ENCODE results near the gene NCKAP5. TPM values are rescaled to one million over a fixed set of nuclear protein-coding genes. Genes with fewer than 3 reads are reported as not detected.

NCKAP5 gene
- polyA plus RNA-seq, 2 donors = 2.2 to 3.0 TPM

DNA sequence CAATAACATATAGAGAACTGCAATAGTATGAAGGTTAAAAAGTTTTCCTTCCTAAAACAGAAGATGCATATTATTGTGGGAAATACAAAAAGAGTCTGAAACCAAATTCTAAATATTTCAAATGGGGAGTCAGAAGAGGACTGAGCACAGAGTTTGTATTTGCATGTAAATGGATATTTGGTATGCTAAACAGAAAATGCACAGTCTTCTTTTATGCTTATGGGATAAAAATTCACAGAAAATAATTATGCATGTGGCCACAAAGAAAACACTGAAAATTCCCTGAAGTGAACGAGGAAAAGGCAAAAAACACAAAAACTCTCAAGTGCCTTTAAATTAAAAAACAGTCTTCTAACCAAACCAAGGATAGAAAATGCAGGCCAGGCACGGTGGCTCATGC lies 142.7 kb downstream of the NCKAP5 start:
- no peaks in the 10 kb centered on the region for H3K36me3 ChIP-seq (ENCODE audit: control insufficient read depth in 2 of 2, insufficient read depth in 2 of 2, low read length in 1 of 2)
- no peak overlapping the region for H3K27ac ChIP-seq (ENCODE audit: low read depth in 2 of 2, low read length in 1 of 2)
- H3K4me1 ChIP-seq (ENCODE audit: control insufficient read depth in 2 of 2, insufficient read depth in 2 of 2, low read length in 1 of 2) = no peaks in the 10 kb centered on the region
- H3K9me3 ChIP-seq (ENCODE audit: control insufficient read depth in 2 of 2, insufficient read depth in 1 of 2, low read depth in 1 of 2, low read length in 1 of 2) = no peaks in the 10 kb centered on the region
- no peak overlapping the region for H3K4me3 ChIP-seq (ENCODE audit: low read depth in 1 of 2, low read length in 2 of 2)
- H3K27me3 ChIP-seq (ENCODE audit: control insufficient read depth in 1 of 2, insufficient read depth in 2 of 2, low read length in 2 of 2) = no peaks in the 10 kb centered on the region
- WGBS, 2 donors = 74 to 85% methylated on average over 2 of the region's 2 CpGs

DNA sequence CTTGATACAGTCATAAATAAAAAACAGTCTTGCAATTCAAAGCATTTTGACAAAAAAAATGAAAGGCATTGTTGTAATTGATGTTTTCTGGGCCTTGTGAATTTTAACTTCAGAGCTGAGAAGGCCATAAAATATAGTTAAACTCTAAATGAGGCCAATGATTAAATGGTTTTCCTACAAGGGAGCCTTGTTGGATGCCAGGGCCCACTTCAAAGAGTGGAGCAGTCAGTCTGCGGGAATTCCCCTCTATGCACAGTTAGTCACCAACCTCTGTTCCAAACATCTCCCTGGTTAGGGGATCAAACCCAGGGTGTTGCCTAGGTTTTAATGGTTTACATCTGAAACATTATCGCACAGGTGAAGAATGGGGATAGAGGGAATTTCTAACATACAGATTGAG lies 143.4 kb downstream of the NCKAP5 start:
- Histone ChIP-seq H3K4me1 (ENCODE audit: control insufficient read depth in 2 of 2, insufficient read depth in 2 of 2, low read length in 1 of 2) (no peaks in the 10 kb centered on the region), H3K4me3 (ENCODE audit: low read depth in 1 of 2, low read length in 2 of 2) (no peak overlapping the region), H3K9me3 (ENCODE audit: control insufficient read depth in 2 of 2, insufficient read depth in 1 of 2, low read depth in 1 of 2, low read length in 1 of 2) (no peaks in the 10 kb centered on the region), H3K27me3 (ENCODE audit: control insufficient read depth in 1 of 2, insufficient read depth in 2 of 2, low read length in 2 of 2) (no peaks in the 10 kb centered on the region), H3K27ac (ENCODE audit: low read depth in 2 of 2, low read length in 1 of 2) (no peak overlapping the region), H3K36me3 (ENCODE audit: control insufficient read depth in 2 of 2, insufficient read depth in 2 of 2, low read length in 1 of 2) (no peaks in the 10 kb centered on the region)
- 54 to 65% methylated on average over 2 of the region's 2 CpGs for WGBS, 2 donors

DNA sequence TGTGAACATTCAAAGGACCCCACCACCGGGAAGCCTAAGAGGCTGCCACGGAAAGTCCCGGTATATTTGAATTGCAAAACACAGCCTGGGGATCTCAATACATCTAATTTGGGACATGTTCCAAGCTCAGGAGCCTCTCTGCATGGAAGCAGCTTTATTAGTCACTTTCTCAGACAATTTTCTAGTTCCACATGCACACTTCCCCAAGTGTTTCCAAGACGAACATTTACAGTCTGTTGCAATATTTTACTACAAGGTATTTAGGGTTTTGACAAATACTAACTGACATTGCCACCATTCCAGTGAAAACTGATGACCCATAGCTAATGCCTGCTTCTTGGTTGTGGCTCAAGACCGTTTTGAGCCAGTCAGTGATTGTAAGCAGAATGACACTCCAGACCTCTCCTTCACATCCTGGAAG lies 145.3 kb downstream of the NCKAP5 start:
- Histone ChIP-seq H3K9me3 (ENCODE audit: control insufficient read depth in 2 of 2, insufficient read depth in 1 of 2, low read depth in 1 of 2, low read length in 1 of 2) (no peaks in the 10 kb centered on the region), H3K4me1 (ENCODE audit: control insufficient read depth in 2 of 2, insufficient read depth in 2 of 2, low read length in 1 of 2) (no peaks in the 10 kb centered on the region), H3K4me3 (ENCODE audit: low read depth in 1 of 2, low read length in 2 of 2) (no peak overlapping the region), H3K27ac (ENCODE audit: low read depth in 2 of 2, low read length in 1 of 2) (no peak overlapping the region), H3K27me3 (ENCODE audit: control insufficient read depth in 1 of 2, insufficient read depth in 2 of 2, low read length in 2 of 2) (no peaks in the 10 kb centered on the region), H3K36me3 (ENCODE audit: control insufficient read depth in 2 of 2, insufficient read depth in 2 of 2, low read length in 1 of 2) (no peaks in the 10 kb centered on the region)
- 24 to 32% methylated on average over 5 of the region's 5 CpGs for WGBS, 2 donors

DNA sequence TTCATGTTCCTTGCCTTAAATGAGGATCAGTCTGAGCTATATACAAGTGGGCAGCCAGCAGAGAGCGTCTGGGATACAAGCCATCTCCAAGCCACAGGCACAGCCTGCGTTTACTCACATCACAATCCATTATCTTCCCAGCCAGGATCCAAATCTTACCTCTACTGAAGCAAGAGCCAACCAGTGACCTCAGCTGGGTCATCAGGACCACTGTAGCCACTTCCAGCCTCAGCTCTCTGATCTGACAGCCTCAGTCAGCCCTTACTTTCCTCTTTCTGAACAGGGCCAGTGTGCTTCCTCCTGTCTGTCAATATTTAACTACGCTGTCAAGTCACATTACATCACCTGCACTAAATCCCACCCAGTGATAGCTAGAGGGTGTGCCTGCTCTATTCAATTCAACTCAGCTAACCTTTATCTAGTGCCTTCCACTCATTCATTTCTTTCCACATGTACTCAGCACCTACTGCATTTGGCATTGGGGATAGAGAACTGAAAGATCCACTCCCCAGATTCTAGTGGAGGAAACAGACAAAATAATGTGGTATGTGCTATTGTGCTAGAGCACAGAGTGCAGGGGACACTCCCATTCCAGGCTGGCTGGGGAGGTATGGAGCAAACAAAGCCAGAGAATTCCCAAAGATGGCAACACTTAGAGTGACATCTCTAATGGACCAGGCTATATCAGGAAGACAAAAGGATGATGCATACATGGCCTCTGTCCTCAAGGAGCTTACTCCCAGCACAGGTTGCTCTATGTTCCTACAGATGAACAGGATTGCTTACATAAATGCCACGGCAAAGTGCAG lies 146.5 kb downstream of the NCKAP5 start:
- Histone ChIP-seq H3K27ac (ENCODE audit: low read depth in 2 of 2, low read length in 1 of 2) (no peak overlapping the region), H3K9me3 (ENCODE audit: control insufficient read depth in 2 of 2, insufficient read depth in 1 of 2, low read depth in 1 of 2, low read length in 1 of 2) (no peaks in the 10 kb centered on the region), H3K36me3 (ENCODE audit: control insufficient read depth in 2 of 2, insufficient read depth in 2 of 2, low read length in 1 of 2) (no peaks in the 10 kb centered on the region), H3K4me1 (ENCODE audit: control insufficient read depth in 2 of 2, insufficient read depth in 2 of 2, low read length in 1 of 2) (no peaks in the 10 kb centered on the region), H3K27me3 (ENCODE audit: control insufficient read depth in 1 of 2, insufficient read depth in 2 of 2, low read length in 2 of 2) (no peaks in the 10 kb centered on the region), H3K4me3 (ENCODE audit: low read depth in 1 of 2, low read length in 2 of 2) (no peak overlapping the region)
- 38 to 45% methylated on average over 4 of the region's 4 CpGs for WGBS, 2 donors

DNA sequence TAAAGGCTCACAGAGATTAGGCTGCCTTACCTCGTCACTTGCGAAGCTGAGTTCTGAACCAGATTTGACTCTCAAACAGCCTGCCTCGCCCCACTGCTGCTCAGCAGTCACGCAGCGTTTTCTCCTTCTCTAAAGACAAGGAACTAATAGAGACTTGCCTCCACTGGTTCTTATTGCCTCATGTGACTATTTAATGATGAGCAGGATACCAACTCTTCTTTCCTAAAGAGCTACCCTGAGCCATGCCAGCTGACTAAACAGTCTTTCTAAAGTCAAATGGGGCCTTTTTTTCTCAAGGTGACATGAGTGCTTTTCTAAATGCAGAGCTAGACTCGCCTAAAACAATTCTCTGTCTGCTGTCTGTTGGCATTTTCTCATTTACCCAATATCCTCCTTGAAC lies 147.5 kb downstream of the NCKAP5 start:
- H3K27me3 ChIP-seq (ENCODE audit: control insufficient read depth in 1 of 2, insufficient read depth in 2 of 2, low read length in 2 of 2) = no peaks in the 10 kb centered on the region
- WGBS, 2 donors = 50 to 61% methylated on average over 6 of the region's 6 CpGs
- no peak overlapping the region for H3K4me3 ChIP-seq (ENCODE audit: low read depth in 1 of 2, low read length in 2 of 2)
- no peak overlapping the region for H3K27ac ChIP-seq (ENCODE audit: low read depth in 2 of 2, low read length in 1 of 2)
- H3K36me3 ChIP-seq (ENCODE audit: control insufficient read depth in 2 of 2, insufficient read depth in 2 of 2, low read length in 1 of 2) = no peaks in the 10 kb centered on the region
- no peaks in the 10 kb centered on the region for H3K9me3 ChIP-seq (ENCODE audit: control insufficient read depth in 2 of 2, insufficient read depth in 1 of 2, low read depth in 1 of 2, low read length in 1 of 2)
- H3K4me1 ChIP-seq (ENCODE audit: control insufficient read depth in 2 of 2, insufficient read depth in 2 of 2, low read length in 1 of 2) = no peaks in the 10 kb centered on the region

DNA sequence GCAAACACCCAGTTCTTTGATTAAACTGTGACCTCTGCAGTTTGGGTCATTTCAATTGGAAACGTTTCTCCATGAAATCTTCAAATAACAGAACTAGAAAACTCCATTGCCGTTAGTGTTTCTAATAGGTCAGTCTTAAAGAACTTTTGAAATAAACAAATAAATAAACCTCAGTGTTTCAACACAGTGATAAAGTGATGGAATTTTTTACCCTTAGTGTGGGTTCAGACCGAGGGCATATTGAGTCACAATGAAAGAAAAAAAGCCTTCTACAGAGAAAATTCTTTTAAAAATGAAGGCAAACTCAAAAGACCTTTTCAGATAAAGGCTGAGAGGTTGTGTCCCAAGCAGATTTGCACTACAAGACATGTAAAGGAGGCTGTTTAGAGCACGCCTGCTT lies 149.6 kb downstream of the NCKAP5 start:
- no peaks in the 10 kb centered on the region for H3K9me3 ChIP-seq (ENCODE audit: control insufficient read depth in 2 of 2, insufficient read depth in 1 of 2, low read depth in 1 of 2, low read length in 1 of 2)
- no peak overlapping the region for H3K4me3 ChIP-seq (ENCODE audit: low read depth in 1 of 2, low read length in 2 of 2)
- 76 to 83% methylated on average over 4 of the region's 4 CpGs for WGBS, 2 donors
- H3K4me1 ChIP-seq (ENCODE audit: control insufficient read depth in 2 of 2, insufficient read depth in 2 of 2, low read length in 1 of 2) = no peaks in the 10 kb centered on the region
- no peaks in the 10 kb centered on the region for H3K36me3 ChIP-seq (ENCODE audit: control insufficient read depth in 2 of 2, insufficient read depth in 2 of 2, low read length in 1 of 2)
- H3K27me3 ChIP-seq (ENCODE audit: control insufficient read depth in 1 of 2, insufficient read depth in 2 of 2, low read length in 2 of 2) = no peaks in the 10 kb centered on the region
- H3K27ac ChIP-seq (ENCODE audit: low read depth in 2 of 2, low read length in 1 of 2) = no peak overlapping the region

DNA sequence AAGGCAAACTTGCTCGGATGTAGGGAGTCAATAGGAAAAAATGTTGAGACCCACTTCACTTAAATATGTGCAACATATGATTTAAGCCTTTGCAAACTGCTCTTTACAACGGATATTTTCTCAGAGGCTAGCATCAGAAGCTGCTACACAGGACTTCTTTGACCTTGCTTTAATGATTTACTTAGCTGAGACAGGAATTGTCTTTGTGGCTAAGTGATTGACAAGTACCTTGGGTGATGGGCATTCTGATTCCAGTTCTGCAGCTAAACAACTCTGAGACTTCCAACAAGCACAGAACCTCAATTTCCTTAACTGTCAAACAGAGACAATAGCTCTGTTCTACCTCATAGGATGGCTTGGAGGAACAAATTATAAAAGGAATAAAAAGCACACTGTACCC lies 150.2 kb downstream of the NCKAP5 start:
- Histone ChIP-seq H3K27me3 (ENCODE audit: control insufficient read depth in 1 of 2, insufficient read depth in 2 of 2, low read length in 2 of 2) (no peaks in the 10 kb centered on the region), H3K36me3 (ENCODE audit: control insufficient read depth in 2 of 2, insufficient read depth in 2 of 2, low read length in 1 of 2) (no peaks in the 10 kb centered on the region), H3K27ac (ENCODE audit: low read depth in 2 of 2, low read length in 1 of 2) (no peak overlapping the region), H3K9me3 (ENCODE audit: control insufficient read depth in 2 of 2, insufficient read depth in 1 of 2, low read depth in 1 of 2, low read length in 1 of 2) (no peaks in the 10 kb centered on the region), H3K4me1 (ENCODE audit: control insufficient read depth in 2 of 2, insufficient read depth in 2 of 2, low read length in 1 of 2) (no peaks in the 10 kb centered on the region), H3K4me3 (ENCODE audit: low read depth in 1 of 2, low read length in 2 of 2) (no peak overlapping the region)
- 81 to 89% methylated on average over 2 of the region's 2 CpGs for WGBS, 2 donors

DNA sequence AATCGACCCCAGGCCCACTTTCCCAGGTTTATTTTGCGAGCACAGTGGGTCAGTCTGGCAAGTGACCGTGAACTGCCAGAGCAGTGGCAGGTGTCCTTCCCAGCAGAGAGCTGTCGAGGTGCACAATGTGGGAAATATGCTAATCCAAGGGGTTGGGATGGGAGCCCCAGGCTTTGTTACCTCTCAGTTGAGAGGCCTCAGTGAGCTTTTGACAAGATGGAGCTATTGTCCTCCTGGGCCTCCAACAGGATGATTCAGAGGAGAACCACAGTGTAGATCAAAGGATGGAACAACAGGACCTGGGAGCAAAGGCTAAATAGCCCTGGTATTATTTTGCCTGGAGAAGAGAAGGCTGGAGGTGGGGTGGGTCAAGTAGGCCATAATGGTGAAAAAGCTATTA lies 150.8 kb downstream of the NCKAP5 start:
- Histone ChIP-seq H3K27me3 (ENCODE audit: control insufficient read depth in 1 of 2, insufficient read depth in 2 of 2, low read length in 2 of 2) (no peaks in the 10 kb centered on the region), H3K4me3 (ENCODE audit: low read depth in 1 of 2, low read length in 2 of 2) (no peak overlapping the region), H3K27ac (ENCODE audit: low read depth in 2 of 2, low read length in 1 of 2) (no peak overlapping the region), H3K36me3 (ENCODE audit: control insufficient read depth in 2 of 2, insufficient read depth in 2 of 2, low read length in 1 of 2) (no peaks in the 10 kb centered on the region), H3K4me1 (ENCODE audit: control insufficient read depth in 2 of 2, insufficient read depth in 2 of 2, low read length in 1 of 2) (peaks cover 0 to 2% of the 10 kb centered on the region in 2 donors), H3K9me3 (ENCODE audit: control insufficient read depth in 2 of 2, insufficient read depth in 1 of 2, low read depth in 1 of 2, low read length in 1 of 2) (no peaks in the 10 kb centered on the region)
- WGBS, 2 donors = 85 to 88% methylated on average over 4 of the region's 4 CpGs

DNA sequence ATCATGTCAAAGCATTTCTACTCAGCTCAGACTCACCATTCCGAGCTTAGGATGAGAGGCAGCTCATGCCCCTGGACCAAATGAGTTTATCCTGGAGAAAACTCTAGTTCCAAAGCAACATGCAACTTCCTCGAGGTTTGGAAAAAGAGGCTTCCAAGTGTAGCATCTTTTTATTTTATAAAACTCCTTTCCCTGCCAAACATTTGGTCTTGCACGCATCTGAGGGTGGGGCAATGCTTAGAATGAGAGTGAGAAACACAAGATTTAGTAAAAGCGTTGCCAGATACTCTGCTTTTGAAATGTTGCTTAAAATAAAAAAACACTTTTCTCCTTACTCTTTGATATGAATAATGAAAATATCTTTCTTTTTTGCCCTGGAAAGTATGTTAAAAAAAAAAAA lies 151.5 kb downstream of the NCKAP5 start:
- H3K9me3 ChIP-seq (ENCODE audit: control insufficient read depth in 2 of 2, insufficient read depth in 1 of 2, low read depth in 1 of 2, low read length in 1 of 2) = no peaks in the 10 kb centered on the region
- H3K4me3 ChIP-seq (ENCODE audit: low read depth in 1 of 2, low read length in 2 of 2) = no peak overlapping the region
- H3K27ac ChIP-seq (ENCODE audit: low read depth in 2 of 2, low read length in 1 of 2) = no peak overlapping the region
- H3K27me3 ChIP-seq (ENCODE audit: control insufficient read depth in 1 of 2, insufficient read depth in 2 of 2, low read length in 2 of 2) = no peaks in the 10 kb centered on the region
- peaks cover 0 to 2% of the 10 kb centered on the region in 2 donors for H3K4me1 ChIP-seq (ENCODE audit: control insufficient read depth in 2 of 2, insufficient read depth in 2 of 2, low read length in 1 of 2)
- 47 to 60% methylated on average over 4 of the region's 4 CpGs for WGBS, 2 donors
- no peaks in the 10 kb centered on the region for H3K36me3 ChIP-seq (ENCODE audit: control insufficient read depth in 2 of 2, insufficient read depth in 2 of 2, low read length in 1 of 2)

DNA sequence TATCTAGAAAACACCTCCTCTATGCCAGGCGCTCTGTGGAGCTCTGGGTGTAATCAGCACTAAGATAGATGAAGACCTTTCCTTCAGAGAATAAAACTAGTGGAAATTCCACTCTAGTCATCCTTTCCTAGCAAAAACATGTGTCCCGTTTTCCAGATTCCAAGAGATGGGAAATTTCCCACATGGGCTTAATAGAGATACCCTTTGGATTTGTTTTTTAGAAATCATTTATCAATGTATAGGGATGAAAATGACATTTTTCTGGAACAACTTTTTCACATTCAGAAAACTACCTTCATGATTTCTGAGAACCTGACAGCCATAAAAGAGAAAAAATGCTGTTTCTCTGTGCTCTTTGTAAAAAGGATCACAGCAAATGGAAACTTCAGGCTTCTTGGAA lies 152.1 kb downstream of the NCKAP5 start:
- no peak overlapping the region for H3K4me3 ChIP-seq (ENCODE audit: low read depth in 1 of 2, low read length in 2 of 2)
- WGBS, 2 donors = 60 to 69% methylated on average over 2 of the region's 2 CpGs
- no peaks in the 10 kb centered on the region for H3K27me3 ChIP-seq (ENCODE audit: control insufficient read depth in 1 of 2, insufficient read depth in 2 of 2, low read length in 2 of 2)

More for the DNA sequence above, 152.1 kb downstream of the NCKAP5 start:
- Histone ChIP-seq H3K27ac (ENCODE audit: low read depth in 2 of 2, low read length in 1 of 2) (no peak overlapping the region), H3K9me3 (ENCODE audit: control insufficient read depth in 2 of 2, insufficient read depth in 1 of 2, low read depth in 1 of 2, low read length in 1 of 2) (no peaks in the 10 kb centered on the region), H3K4me1 (ENCODE audit: control insufficient read depth in 2 of 2, insufficient read depth in 2 of 2, low read length in 1 of 2) (peaks cover 0 to 2% of the 10 kb centered on the region in 2 donors), H3K36me3 (ENCODE audit: control insufficient read depth in 2 of 2, insufficient read depth in 2 of 2, low read length in 1 of 2) (no peaks in the 10 kb centered on the region)

Data from esophagus (tissue), 2 donors.